B cell (primary cell): Measurements from ENCODE around the gene KCNQ1OT1. TPM values are rescaled to one million over a fixed set of nuclear protein-coding genes. Genes with fewer than 3 reads are reported as not detected.

ENCODE experiments used
- ATAC-seq: fragments of 200-7000 bp; cut with Tn5 transposase; one replicate; pipeline ENCODE4 v1.10.0; 2021; ENCODE audit warnings: low read depth, mild to moderate bottlenecking, moderate number of reproducible peaks, moderate library complexity
- CTCF ChIA-PET: fragments of 350-600 bp; sonication (Branson Sonifier 250); formaldehyde crosslinking; loops from one replicate; lab custom pipeline; 2021; ENCODE audit warnings: antibody characterized with exemption, inconsistent platforms; lab: Charles Lee
- POLR2A ChIA-PET: fragments of 350-600 bp; sonication (Branson Sonifier 250); formaldehyde crosslinking; loops from one replicate; lab custom pipeline; 2021; ENCODE audit warnings: antibody characterized with exemption; lab: Charles Lee
- DNase-seq: peaks from one replicate; pipeline ENCODE4 v3.0.0; 2013
- H2AFZ ChIP-seq: 2 replicates; pipeline ENCODE4 v1.6.1; 2012; ENCODE audit warnings: mild to moderate bottlenecking, low read depth, low read length; ENCODE audit not compliant: insufficient read depth, poor library complexity, severe bottlenecking
- H3K27ac ChIP-seq, 2 donors: 1 replicate in 1 of 2; 2 replicates in 1 of 2; pipeline ENCODE4 v1.5.1; 2012 to 2013; ENCODE audit warnings: low read length in 2 of 2, mild to moderate bottlenecking in 2 of 2, moderate library complexity in 1 of 2
- H3K27me3 ChIP-seq, 4 experiments: fragments of 200-600 bp in 1 of 4; sonication (generic) in 1 of 4; replicated peaks in 1 of 4; 1 replicate in 2 of 4; 2 replicates in 2 of 4; pipeline versions ENCODE4 v1.6.1 to v1.7.0; 2013 to 2016; ENCODE audit warnings: low read length in 3 of 4, mild to moderate bottlenecking in 2 of 4, mixed read lengths in 1 of 4, moderate library complexity in 1 of 4; ENCODE audit not compliant: insufficient read depth in 4 of 4, control insufficient read depth in 3 of 4; ENCODE audit errors: control extremely low read depth in 1 of 4
- H3K36me3 ChIP-seq, 2 experiments: replicated peaks in 1 of 2; 1 replicate in 1 of 2; 2 replicates in 1 of 2; pipeline versions ENCODE4 v1.6.1 to v1.7.1; 2013; ENCODE audit warnings: low read length in 1 of 2; ENCODE audit not compliant: insufficient read depth in 2 of 2, control insufficient read depth in 1 of 2; ENCODE audit errors: control extremely low read depth in 1 of 2, extremely low read depth in 1 of 2
- H3K4me1 ChIP-seq, 2 donors: fragments of 200-600 bp in 1 of 2; sonication (generic) in 1 of 2; 1 replicate in 1 of 2; 2 replicates in 1 of 2; pipeline versions ENCODE4 v1.5.1 to v1.6.1; 2013 to 2017; ENCODE audit warnings: low read length in 2 of 2; ENCODE audit not compliant: control insufficient read depth in 2 of 2, insufficient read depth in 2 of 2
- H3K4me2 ChIP-seq: replicated peaks from 2 replicates; pipeline ENCODE3; 2012; ENCODE audit warnings: mild to moderate bottlenecking, low read depth, low read length; ENCODE audit not compliant: poor library complexity, severe bottlenecking
- H3K4me3 ChIP-seq, 5 experiments: fragments of 200-600 bp in 1 of 5; sonication (generic) in 1 of 5; 1 replicate in 3 of 5; 2 replicates in 2 of 5; pipeline versions ENCODE4 v1.5.1 to v1.7.0; 2011 to 2016; ENCODE audit warnings: low read length in 4 of 5, mild to moderate bottlenecking in 4 of 5, low read depth in 2 of 5, control low read depth in 1 of 5, moderate library complexity in 1 of 5; ENCODE audit not compliant: insufficient read depth in 1 of 5; ENCODE audit errors: control extremely low read depth in 1 of 5, extremely low read depth in 1 of 5
- H3K79me2 ChIP-seq: fragments of 200-600 bp; sonication (generic); one replicate; pipeline ENCODE4 v1.6.0; 2016; ENCODE audit warnings: low read length; ENCODE audit not compliant: control insufficient read depth, insufficient read depth
- H3K9ac ChIP-seq: fragments of 200-600 bp; sonication (generic); 2 replicates; pipeline ENCODE4 v1.6.1; 2017; ENCODE audit warnings: mild to moderate bottlenecking, low read length, moderate library complexity
- H3K9me3 ChIP-seq, 3 donors: one replicate each; pipeline versions ENCODE4 v1.6.1 to v1.7.1; 2013; ENCODE audit warnings: low read length in 2 of 3; ENCODE audit not compliant: control insufficient read depth in 2 of 3, insufficient read depth in 1 of 3; ENCODE audit errors: control extremely low read depth in 1 of 3
- H4K20me1 ChIP-seq: 2 replicates; pipeline ENCODE4 v1.6.0; 2012; ENCODE audit warnings: mild to moderate bottlenecking, low read length; ENCODE audit not compliant: insufficient read depth, control insufficient read depth, poor library complexity, severe bottlenecking
- H3K27ac Mint-ChIP-seq: one replicate; pipeline ENCODE4 v1.8.0; 2021; ENCODE audit warnings: mixed read lengths
- H3K27me3 Mint-ChIP-seq: one replicate; pipeline ENCODE4 v1.8.0; 2021; ENCODE audit warnings: mixed read lengths
- H3K4me1 Mint-ChIP-seq: one replicate; pipeline ENCODE4 v1.8.0; 2021; ENCODE audit warnings: mixed read lengths
- H3K4me3 Mint-ChIP-seq: one replicate; pipeline ENCODE4 v1.8.0; 2021; ENCODE audit warnings: mixed read lengths
- H3K9me3 Mint-ChIP-seq: one replicate; pipeline ENCODE4 v1.8.0; 2022; ENCODE audit warnings: mixed read lengths; ENCODE audit not compliant: insufficient read depth
- EZH2 ChIP-seq: IDR thresholded peaks from 2 replicates; pipeline ENCODE4 v1.6.1; 2012; ENCODE audit warnings: borderline replicate concordance, low read depth, mild to moderate bottlenecking, moderate library complexity, low read length; ENCODE audit not compliant: insufficient read depth, poor library complexity, severe bottlenecking
- WGBS: methylation state at CpG from one replicate; pipeline ENCODE4 v1.1.5; 2013; ENCODE audit warnings: missing lambda C conversion rate; ENCODE audit not compliant: insufficient coverage; 5-methylcytosine and 5-hydroxymethylcytosine counted together
- intact Hi-C: fragments of 100-400 bp; cut with micrococcal nuclease; formaldehyde crosslinking; loops from one replicate; pipeline ENCODE4 v1.10.0; 2022
- polyA plus RNA-seq: library from polyadenylated mRNA; depleted of rRNA; stranded (reverse); fragments of >200 nt; gene quantifications from 2 replicates; pipeline ENCODE4 v1.2.3, GENCODE V29; 2012
- total RNA-seq, 2 donors: library from RNA; stranded (reverse); fragments of 120-200 nt in 1 of 2; gene quantifications; 1 replicate in 1 of 2; 2 replicates in 1 of 2; pipeline versions ENCODE4 v1.2.3 to v1.2.4, GENCODE V29; 2013 to 2022
- TF ChIP-seq, protein P1 (sequence below): fragments of 200-600 bp; IDR thresholded peaks from one replicate; pipeline ENCODE4 v1.8.0; 2022; ENCODE audit warnings: antibody characterized with exemption, mild to moderate bottlenecking

Gene KCNQ1OT1
- total and polyA plus RNA-seq, 2 donors (not counting 1 experiment from before 2014, with no cell fraction given): 0.03 to 0.89 TPM

DNA sequence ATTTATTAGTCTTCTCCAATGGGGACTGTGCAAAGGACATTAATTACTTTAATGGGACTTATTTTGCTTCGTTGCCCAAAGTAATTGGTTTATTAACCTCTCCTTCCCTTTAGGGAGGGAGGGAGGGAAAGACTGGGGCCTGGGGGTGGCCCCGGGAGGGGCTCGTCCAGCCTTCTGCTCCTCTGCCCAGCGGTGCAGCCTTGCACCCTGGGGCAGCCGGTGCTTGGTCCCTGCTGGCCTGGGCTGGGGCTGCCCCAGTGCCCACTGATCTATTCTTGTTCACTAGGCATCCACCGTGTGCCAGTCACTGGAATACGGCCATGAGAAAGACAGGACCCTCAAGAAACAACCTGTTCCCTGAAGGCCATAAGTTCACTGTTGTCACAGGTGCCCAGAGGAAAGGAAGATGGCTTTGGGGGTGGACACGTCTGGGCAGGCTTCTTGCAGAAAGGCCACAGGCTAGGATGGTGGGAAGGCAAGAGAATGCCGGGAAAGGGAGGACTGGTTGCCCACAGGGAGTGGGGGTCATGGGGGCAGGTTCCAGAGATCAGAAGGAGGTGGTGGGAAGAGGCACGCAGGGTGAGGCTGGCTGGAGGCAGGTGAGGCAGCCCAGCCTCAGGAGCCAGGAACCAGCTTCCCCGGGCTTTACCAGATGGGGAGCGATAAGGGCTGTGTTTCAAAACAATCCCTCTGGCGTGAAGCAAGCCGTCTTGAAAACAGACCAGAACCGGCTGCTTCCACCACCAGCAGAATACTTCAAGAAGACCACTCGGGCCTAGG is 47.6 kb upstream of the KCNQ1OT1 start:
- Mint-ChIP-seq H3K27me3 (no peaks in the 10 kb centered on the region), H3K27ac (no peak overlapping the region), H3K4me1 (no peaks in the 10 kb centered on the region), H3K9me3 (no peaks in the 10 kb centered on the region), H3K4me3 (no peak overlapping the region)
- Histone ChIP-seq H3K4me2 (no peak overlapping the region), H2AFZ (no peak overlapping the region), H4K20me1 (no peaks in the 10 kb centered on the region), H3K36me3 (no peaks in the 10 kb centered on the region), H3K27ac (no peak overlapping the region), H3K27me3 (no peaks in the 10 kb centered on the region), H3K4me1 (no peaks in the 10 kb centered on the region), H3K9ac (no peak overlapping the region), H3K9me3 (peaks cover 0 to 7% (median 0%) of the 10 kb centered on the region in 3 donors), H3K79me2 (no peaks in the 10 kb centered on the region), H3K4me3 (no peak overlapping the region)
- DNase-seq (no peak), ATAC-seq (no peak)
- intact Hi-C loops: no loop called here
- WGBS: 95% methylated on average over 14 of the region's 16 CpGs
- ChIA-PET POLR2A (no interaction called here), CTCF (no interaction called here)
- TF ChIP-seq, protein P1, sequence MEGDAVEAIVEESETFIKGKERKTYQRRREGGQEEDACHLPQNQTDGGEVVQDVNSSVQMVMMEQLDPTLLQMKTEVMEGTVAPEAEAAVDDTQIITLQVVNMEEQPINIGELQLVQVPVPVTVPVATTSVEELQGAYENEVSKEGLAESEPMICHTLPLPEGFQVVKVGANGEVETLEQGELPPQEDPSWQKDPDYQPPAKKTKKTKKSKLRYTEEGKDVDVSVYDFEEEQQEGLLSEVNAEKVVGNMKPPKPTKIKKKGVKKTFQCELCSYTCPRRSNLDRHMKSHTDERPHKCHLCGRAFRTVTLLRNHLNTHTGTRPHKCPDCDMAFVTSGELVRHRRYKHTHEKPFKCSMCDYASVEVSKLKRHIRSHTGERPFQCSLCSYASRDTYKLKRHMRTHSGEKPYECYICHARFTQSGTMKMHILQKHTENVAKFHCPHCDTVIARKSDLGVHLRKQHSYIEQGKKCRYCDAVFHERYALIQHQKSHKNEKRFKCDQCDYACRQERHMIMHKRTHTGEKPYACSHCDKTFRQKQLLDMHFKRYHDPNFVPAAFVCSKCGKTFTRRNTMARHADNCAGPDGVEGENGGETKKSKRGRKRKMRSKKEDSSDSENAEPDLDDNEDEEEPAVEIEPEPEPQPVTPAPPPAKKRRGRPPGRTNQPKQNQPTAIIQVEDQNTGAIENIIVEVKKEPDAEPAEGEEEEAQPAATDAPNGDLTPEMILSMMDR: no peak
- TF ChIP-seq EZH2: no peak
